Right lobe of liver (tissue), 6 donors: ENCODE results near the gene MTA1. TPM values are rescaled to one million over a fixed set of nuclear protein-coding genes. Genes with fewer than 3 reads are reported as not detected.

Experiments
- ATAC-seq, 4 donors: fragments of 200-7000 bp; cut with Tn5 transposase; one replicate each; pipeline ENCODE4 v1.9.1; 2020; ENCODE audit warnings: mild to moderate bottlenecking in 4 of 4, moderate library complexity in 4 of 4
- DNase-seq, 3 donors: peaks; one replicate each; pipeline ENCODE4 v3.0.0-alpha.2; 2020
- H3K27ac ChIP-seq, 3 donors: fragments of 200-600 bp; one replicate each; pipeline ENCODE4 v1.8.0; 2022
- H3K27me3 ChIP-seq, 2 donors: fragments of 200-600 bp; one replicate each; pipeline ENCODE4 v1.8.0; 2022
- H3K36me3 ChIP-seq, 4 donors: fragments of 200-600 bp; sonication (generic) in 1 of 4; one replicate each; pipeline versions ENCODE4 v1.5.1 to v1.8.0; 2017 to 2022; ENCODE audit warnings: control low read depth in 1 of 4
- H3K4me1 ChIP-seq, 4 donors: fragments of 200-600 bp; sonication (generic) in 1 of 4; one replicate each; pipeline versions ENCODE4 v1.5.1 to v1.8.0; 2017 to 2022; ENCODE audit warnings: control low read depth in 1 of 4
- H3K4me3 ChIP-seq, 3 donors: fragments of 200-600 bp; one replicate each; pipeline ENCODE4 v1.8.0; 2022
- H3K9me3 ChIP-seq, 4 donors: fragments of 200-600 bp; sonication (generic) in 1 of 4; one replicate each; pipeline versions ENCODE4 v1.5.1 to v1.8.0; 2017 to 2022; ENCODE audit warnings: control low read depth in 1 of 4
- CTCF ChIP-seq, 4 donors: fragments of 200-600 bp in 3 of 4; fragments of 450-650 bp in 1 of 4; IDR thresholded peaks; one replicate each; pipeline versions ENCODE4 v1.5.1 to v1.8.0; 2016 to 2022; ENCODE audit warnings: antibody characterized with exemption in 4 of 4, mild to moderate bottlenecking in 2 of 4
- POLR2A ChIP-seq: fragments of 450-650 bp; IDR thresholded peaks from one replicate; pipeline ENCODE4 v1.6.1; 2017; ENCODE audit warnings: antibody characterized with exemption, mild to moderate bottlenecking
- WGBS: methylation state at CpG from one replicate; pipeline ENCODE4 v1.1.6; 2018; ENCODE audit warnings: low coverage, low lambda C conversion rate; ENCODE audit not compliant: insufficient coverage; ENCODE audit errors: missing lambda C conversion rate; 5-methylcytosine and 5-hydroxymethylcytosine counted together
- intact Hi-C, 2 donors: fragments of 100-400 bp; cut with DNase I; formaldehyde crosslinking; loops; one replicate each; pipeline versions ENCODE4 v1.11.2 to v1.14.1; 2022
- total RNA-seq, 6 experiments: library from RNA; depleted of rRNA in 2 of 6; stranded (reverse); fragments of >200 nt in 2 of 6; fragmentation: NEBNext Ultra II Directional in 3 of 6; extraction: Animal tissue kit (Norgen Biotek cat#: 25700) in 3 of 6; gene quantifications; one replicate each; pipeline versions ENCODE4 v1.1.0 to v1.2.4, GENCODE V29; 2016 to 2023
- donor health status: DM: no; HTN: yes; CAD: no.
- donor health status: DM: no; HTN: no; CAD: no.
- donor health status: DM: no; HTN: no; CAD: no.
- donor health status: DM: no; HTN: yes; CAD: no.
- donor health status: DM: no; HTN: yes; CAD: no.

The MTA1 gene
- total RNA-seq, 6 experiments from 2014 or later: 18.6 to 45.1 (median 29.2) TPM

- no peak overlapping the region for H3K27ac ChIP-seq
- intact Hi-C loops: loop anchor here in 1 of 2 donors (5.0 kb wide), 1 partner anchor 118 kb away; no protein-coding TSS in a partner anchor
- ATAC-seq (no peak), DNase-seq (no peak)
- no peak for TF ChIP-seq CTCF (IDR thresholded peaks at IDR 0.05)
- H3K9me3 ChIP-seq: no peaks in the 10 kb centered on the region
- peaks cover 0 to 26% (median 10%) of the 10 kb centered on the region in 4 donors for H3K4me1 ChIP-seq
- no peaks in the 10 kb centered on the region for H3K27me3 ChIP-seq
- no peak overlapping the region for H3K4me3 ChIP-seq
- WGBS: 70% methylated on average over 2 of the region's 16 CpGs
- no peaks in the 10 kb centered on the region for H3K36me3 ChIP-seq
These were observed 65.4 kb downstream of the MTA1 start for GRCh38 chr14:105484997-105485393.

DNA sequence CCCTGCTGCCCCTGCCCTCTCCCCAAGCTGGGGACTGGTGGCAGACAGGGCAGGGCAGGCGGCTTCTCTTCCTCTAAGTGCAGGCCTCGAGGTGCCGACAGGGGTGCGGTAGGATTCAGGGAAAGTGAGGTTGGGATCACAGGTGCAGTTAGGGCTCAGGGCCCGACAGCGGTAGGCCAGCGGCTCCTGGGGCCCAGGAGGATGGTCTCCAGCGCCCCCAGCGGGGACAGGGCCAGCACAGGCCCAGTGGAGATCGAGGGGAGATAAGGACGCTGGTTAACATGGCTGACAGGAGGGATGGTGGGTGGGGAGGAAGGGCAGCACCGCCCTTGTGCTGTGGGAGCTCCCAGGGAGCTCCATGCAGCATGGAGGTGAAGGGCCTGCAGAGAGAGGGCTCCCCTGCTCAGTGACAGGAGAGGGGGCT, 66.1 kb downstream of the MTA1 start:
- ATAC-seq: no peak
- H3K4me1 ChIP-seq: peaks cover 0 to 25% (median 10%) of the 10 kb centered on the region in 4 donors
- no peak overlapping the region for H3K27ac ChIP-seq
- no peak for TF ChIP-seq POLR2A
- peak in 3 of 4 donors; percentile 3 to 18 (median 4) for TF ChIP-seq CTCF (IDR thresholded peaks at IDR 0.05)
- no peak for DNase-seq
- 61% methylated on average over 4 of the region's 12 CpGs for WGBS
- no peak overlapping the region for H3K4me3 ChIP-seq
- H3K36me3 ChIP-seq: no peaks in the 10 kb centered on the region
- no peaks in the 10 kb centered on the region for H3K9me3 ChIP-seq
- no peaks in the 10 kb centered on the region for H3K27me3 ChIP-seq
- intact Hi-C loops: loop anchor here in 1 of 2 donors (5.0 kb wide), 1 partner anchor 118 kb away; no protein-coding TSS in a partner anchor

- no peak for ATAC-seq
- H3K36me3 ChIP-seq: no peaks in the 10 kb centered on the region
- peak within 1 kb of the TSS; percentile 14 to 40 (median 14) for H3K4me3 ChIP-seq
- H3K4me1 ChIP-seq: peaks cover 0 to 22% (median 9%) of the 10 kb centered on the region in 4 donors
- TF ChIP-seq POLR2A: no peak
- no peak for TF ChIP-seq CTCF (IDR thresholded peaks at IDR 0.05)
- intact Hi-C loops: loop anchor here in 1 of 2 donors (5.0 kb wide), 1 partner anchor 119 kb away; no protein-coding TSS in a partner anchor
- H3K27me3 ChIP-seq: no peaks in the 10 kb centered on the region
- no peaks in the 10 kb centered on the region for H3K9me3 ChIP-seq
- WGBS: 14% methylated on average over 11 of the region's 56 CpGs
- peak within 1 kb of the TSS in 2 of 3 donors; percentile 20 to 43 for H3K27ac ChIP-seq
- DNase-seq: no peak
These were observed 66.7 kb downstream of the MTA1 start, which contains the start of gene CRIP1 for GRCh38 chr14:105486163-105486973. TSS of gene CRIP1 (plus strand) at chr14:105486886. CDS start at chr14:105487260, 374 bp downstream.

GRCh38 chr14:105486974-105487448, 67.4 kb downstream of the MTA1 start:
- no peak for ATAC-seq
- H3K36me3 ChIP-seq: no peaks in the 10 kb centered on the region
- peaks cover 0 to 24% (median 7%) of the 10 kb centered on the region in 4 donors for H3K4me1 ChIP-seq

More at GRCh38 chr14:105486974-105487448, 67.4 kb downstream of the MTA1 start:
- intact Hi-C loops: loop anchor here in 1 of 2 donors (5.0 kb wide), 1 partner anchor 120 kb away; no protein-coding TSS in a partner anchor
- H3K9me3 ChIP-seq: no peaks in the 10 kb centered on the region
- H3K27me3 ChIP-seq: no peaks in the 10 kb centered on the region
- H3K27ac ChIP-seq: peak overlapping the region in 2 of 3 donors; percentile 20 to 43
- peak overlapping the region; percentile 14 to 40 (median 14) for H3K4me3 ChIP-seq
- peak in 1 of 3 donors; percentile 41 for DNase-seq
- TF ChIP-seq POLR2A (no peak), CTCF (IDR thresholded peaks at IDR 0.05) (no peak)
- 0% methylated on average over 3 of the region's 45 CpGs for whole genome bisulfite sequencing
